Peyer's patch (tissue), 4 donors: ENCODE data around the gene FUOM.

Source experiments
- POLR2A ChIP-seq, 2 donors: fragments of 450-650 bp; IDR thresholded peaks; one replicate each; pipeline ENCODE4 v1.5.1; 2017; ENCODE audit warnings: antibody characterized with exemption in 2 of 2, mild to moderate bottlenecking in 2 of 2, moderate library complexity in 2 of 2
- TF ChIP-seq, protein P1 (sequence below), 6 experiments: fragments of 450-650 bp in 4 of 6; fragments of 200-600 bp in 2 of 6; sonication (generic) in 1 of 6; IDR thresholded peaks; one replicate each; pipeline ENCODE4 v1.5.1; 2017 to 2019; ENCODE audit warnings: antibody characterized with exemption in 6 of 6, mild to moderate bottlenecking in 3 of 6, moderate library complexity in 1 of 6

DNA sequence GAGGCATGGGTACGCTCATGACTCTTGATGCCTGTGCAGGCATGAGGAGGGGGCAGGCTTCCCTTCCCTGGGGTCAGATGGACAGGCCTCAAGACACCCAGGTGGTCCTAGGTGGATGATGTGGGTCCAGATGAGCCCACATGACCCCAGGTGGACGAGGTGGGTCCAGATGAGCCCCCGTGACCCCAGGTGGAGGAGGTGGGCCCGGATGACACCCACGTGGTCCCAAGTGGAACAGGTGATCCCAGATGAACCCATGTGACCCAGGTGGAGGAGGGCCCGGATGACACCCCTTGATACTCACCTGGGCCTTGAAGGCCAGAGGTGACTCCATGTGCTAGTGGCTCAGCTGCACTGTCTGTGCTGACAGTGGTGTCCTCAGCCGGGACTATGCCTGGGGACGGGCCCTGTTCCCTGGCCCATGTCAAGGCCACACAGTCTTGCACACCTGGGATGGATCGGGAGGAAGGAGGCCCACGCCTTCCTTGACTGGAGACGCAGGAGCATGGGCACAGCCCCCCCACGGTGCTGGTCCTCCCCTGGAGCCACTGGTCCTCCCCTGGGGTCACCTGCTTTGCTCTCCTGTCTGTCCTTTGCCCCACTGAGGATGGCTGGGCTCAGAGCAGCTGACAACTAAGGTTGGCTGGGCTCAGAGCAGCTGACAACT, 7.4 kb downstream of the FUOM start:
- TF ChIP-seq, protein P1, sequence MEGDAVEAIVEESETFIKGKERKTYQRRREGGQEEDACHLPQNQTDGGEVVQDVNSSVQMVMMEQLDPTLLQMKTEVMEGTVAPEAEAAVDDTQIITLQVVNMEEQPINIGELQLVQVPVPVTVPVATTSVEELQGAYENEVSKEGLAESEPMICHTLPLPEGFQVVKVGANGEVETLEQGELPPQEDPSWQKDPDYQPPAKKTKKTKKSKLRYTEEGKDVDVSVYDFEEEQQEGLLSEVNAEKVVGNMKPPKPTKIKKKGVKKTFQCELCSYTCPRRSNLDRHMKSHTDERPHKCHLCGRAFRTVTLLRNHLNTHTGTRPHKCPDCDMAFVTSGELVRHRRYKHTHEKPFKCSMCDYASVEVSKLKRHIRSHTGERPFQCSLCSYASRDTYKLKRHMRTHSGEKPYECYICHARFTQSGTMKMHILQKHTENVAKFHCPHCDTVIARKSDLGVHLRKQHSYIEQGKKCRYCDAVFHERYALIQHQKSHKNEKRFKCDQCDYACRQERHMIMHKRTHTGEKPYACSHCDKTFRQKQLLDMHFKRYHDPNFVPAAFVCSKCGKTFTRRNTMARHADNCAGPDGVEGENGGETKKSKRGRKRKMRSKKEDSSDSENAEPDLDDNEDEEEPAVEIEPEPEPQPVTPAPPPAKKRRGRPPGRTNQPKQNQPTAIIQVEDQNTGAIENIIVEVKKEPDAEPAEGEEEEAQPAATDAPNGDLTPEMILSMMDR (IDR thresholded peaks at IDR 0.05): no peak
- TF ChIP-seq POLR2A (IDR thresholded peaks at IDR 0.05): no peak
